HG03520 (cell line): ENCODE results near the gene ELMO1.

Source experiments
- ATAC-seq: cut with Tn5 transposase; IDR thresholded peaks from one replicate; pipeline ENCODE4 v1.9.1; 2021; ENCODE audit warnings: mild to moderate bottlenecking, moderate library complexity; ENCODE audit not compliant: unreplicated experiment

Gene ELMO1

DNA sequence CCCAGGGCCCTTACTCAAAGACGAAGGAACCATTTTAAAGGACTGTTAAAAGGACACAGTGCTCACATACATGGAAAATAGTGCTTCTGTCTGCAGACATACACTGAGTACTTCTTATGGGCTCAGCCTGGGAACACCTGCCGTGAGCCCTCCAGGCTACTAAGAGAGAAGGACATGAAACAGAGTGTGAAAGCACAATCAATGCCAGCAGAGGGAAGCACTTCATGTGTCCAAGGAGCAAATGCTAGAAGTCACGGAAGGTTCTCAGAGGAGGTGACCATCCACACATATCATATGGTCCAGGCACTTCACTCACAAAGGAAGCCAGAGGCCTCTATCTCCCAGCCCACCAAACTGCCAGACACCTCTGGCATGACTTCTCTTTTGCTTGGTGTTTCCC, 15.5 kb downstream of the ELMO1 start:
- no peak for ATAC-seq

DNA sequence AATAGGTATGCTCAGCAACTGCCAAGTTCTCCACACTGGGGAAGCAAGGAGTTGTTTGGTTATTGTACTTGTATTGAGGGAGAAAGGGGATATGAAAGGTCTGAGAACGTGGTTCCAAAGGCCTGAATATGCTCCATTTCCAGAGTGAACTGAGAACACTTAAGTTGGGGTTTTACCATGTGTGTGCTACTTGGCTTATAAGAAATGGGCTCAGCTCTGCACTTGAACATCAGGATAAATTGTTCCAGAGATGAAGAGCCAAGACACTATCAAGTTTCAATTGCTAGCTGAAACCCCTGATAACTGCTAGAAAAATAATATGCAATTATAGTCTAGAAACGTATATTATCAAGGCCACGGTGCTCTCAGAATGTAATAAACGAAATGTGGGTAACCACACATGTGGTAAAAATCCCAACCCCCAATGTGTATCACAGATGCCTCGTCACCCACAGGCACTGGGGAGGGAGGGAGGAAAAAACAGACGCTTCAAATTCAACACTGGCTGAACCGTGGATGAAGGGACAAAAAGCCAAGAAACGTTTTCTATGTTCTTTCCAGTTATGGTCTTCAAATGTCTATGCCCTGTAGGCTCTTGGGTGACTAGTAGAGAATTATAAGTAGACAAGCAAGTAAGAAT, 16.3 kb downstream of the ELMO1 start:
- no peak for ATAC-seq

DNA sequence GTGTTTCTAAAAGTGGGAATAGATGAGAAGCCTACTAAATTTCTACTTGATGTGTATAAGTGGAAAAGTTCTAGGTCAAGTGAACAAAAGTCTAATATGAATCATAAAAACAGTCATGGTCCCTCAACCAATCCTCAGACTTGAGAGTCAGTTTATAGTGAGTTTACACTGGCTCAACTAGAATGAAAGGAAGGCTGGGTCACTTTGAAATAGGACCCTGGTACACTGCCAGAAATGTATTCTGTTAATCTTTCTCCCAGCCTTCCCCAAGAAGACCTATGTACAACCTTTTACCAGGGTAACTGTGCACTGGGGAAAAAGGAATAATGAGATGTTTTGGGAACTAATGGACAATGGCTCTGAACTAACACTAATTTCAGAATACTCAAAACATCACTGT, 17.3 kb downstream of the ELMO1 start:
- no peak for ATAC-seq

DNA sequence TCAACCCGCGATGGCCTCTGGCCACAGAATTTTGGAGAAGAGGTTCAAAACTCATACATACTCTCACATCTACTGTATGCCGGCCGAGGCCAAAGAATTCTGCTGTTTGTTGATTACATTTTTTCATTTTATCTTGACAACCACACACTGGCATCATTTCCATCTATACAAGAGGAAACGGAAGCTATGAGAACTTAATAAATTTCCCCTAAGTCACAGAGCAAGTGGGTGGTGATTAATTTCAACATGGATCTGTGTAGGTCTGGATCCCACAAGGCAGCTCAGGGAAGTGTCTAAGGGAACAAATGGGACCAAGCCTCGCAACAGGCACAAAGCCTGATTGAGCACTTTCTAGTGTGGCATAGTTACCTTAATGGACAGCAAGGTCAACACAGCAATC, 18.0 kb downstream of the ELMO1 start:
- no peak for ATAC-seq

DNA sequence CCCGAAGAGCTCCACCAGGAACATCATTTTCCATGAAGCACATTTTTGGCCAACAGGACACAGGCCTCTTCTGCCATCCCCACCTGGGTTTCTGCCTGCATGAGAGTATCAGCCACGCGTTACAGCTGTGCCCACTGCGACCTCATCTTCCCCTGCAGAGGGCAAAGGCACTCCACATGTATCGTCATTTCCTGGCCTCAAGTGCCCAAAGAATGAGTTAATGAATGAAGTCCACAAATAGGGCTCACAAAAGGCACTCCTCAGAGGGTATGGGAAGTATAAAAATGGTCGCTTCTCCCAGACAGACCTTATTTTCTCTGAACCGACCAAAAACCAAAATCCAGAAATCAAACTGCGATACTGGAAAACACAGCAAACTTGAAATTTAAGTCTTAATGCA, 18.5 kb downstream of the ELMO1 start:
- ATAC-seq, result no peak

DNA sequence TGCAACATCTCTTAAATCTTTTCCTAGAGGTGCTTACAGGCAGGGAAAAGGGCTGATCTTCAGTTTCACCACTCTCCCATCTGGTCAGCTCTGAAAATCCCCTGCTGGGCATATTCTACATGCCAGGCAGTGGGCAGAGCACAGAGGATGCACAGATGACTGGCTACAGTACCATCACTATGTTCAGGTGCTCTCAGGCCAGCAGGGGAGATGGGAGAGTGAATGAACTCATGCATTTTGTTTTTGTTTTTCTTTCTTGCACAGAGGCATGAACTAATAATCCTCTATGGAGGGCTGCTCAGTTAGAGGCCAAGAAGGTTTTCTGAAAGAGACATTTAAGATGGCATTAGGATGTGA, 19.3 kb downstream of the ELMO1 start:
- ATAC-seq, result no peak

DNA sequence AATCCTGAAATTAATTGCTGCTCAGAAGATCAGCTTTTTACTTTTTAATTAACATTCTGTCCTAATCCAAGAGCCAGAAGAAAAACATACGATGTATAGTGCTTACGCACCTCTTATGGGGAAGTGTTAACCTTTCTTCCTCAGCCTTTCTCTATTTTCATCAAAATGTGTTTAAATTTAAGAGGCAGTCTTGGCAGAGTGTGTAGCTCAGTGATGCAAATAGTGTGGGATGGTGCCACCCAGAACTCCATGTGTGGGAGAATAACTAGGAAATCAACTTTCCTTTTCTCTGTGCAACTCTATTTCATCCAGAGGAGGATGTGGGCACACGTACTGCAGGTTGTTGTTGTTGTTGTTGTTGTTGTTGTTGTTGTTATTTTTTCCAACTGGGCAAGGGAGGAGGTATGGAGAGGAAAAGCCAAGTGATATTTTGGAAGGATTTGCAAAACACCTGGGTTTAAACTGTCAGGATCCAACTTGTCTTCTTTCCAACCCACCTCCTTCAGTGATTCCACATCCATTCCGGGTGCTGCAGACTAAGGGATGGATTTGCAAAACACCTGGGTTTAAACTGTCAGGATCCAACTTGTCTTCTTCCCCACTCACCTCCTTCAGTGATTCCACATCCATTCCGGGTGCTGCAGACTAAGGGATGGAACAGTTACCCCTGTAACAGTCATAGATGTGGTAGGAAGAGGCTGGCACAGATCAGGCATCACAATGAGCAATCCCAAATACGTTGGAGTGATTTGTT, 19.8 kb downstream of the ELMO1 start:
- no peak for ATAC-seq

DNA sequence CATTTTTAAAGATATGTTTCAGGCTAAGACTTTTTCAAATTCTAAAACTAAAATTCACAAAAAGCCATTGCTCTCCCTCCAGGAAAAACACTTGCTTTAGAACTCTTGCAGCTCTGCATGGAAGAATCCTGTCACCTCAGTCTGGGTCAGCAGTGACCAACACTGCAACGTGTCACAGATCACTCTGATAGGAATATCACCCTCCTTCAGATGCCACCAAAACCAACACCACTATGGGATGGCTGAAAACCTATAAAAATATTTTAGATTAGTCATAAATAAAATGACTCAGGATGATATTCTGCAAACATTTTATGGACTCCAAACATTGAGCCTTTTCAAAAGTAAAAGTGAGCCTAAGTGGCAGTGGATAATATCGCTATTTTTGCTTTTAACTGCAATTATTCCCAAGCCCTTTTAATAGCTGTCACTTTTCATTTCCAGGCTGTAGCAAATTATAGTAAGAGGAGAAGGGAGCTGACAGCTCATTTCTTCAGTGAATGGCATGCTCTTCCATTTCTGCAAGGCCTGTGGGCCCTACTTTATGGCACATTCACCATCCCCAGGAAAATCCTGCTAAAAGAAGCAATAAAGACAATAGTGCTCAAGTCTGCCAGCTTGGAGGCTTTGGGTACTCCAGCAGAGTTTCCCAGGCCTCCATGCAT, 21.3 kb downstream of the ELMO1 start:
- ATAC-seq, result no peak

DNA sequence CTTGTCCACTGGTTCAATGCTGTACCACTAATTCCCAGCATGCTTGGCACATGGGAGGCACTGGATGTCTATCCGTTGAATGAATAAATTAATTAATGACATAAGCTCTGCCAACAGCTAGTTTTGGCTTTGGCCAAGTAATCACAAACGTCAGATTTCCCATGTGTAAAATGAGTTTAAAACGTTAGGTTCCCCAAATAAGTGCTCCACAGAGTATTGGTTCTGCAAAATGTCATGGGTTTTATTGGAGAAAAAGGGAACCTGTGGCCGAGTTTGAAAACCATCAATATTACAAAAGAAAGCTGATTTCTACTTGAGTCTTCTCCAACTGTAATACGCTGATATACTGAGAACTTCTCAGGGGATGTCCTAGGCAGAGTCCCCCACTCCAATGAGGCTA, 23.2 kb downstream of the ELMO1 start:
- no peak for ATAC-seq

DNA sequence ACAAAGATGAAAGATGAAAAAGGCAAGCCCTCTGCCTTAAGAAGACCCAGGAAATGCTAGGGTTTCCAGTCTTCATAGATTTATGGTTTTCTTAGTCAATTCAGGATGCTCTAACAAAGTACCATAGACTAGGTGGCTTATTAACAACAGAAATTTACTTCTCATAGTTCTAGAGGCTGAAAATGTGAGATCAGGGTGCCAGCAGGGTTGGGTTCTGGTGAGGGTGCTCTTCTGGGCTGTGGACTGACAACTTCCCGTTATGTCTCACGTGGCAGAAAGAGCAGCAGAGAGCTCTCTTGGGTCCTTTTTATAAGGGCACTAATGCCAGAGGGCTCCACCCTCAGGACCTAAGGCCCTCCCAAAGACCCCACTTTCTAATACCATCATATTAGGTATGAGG, 23.7 kb downstream of the ELMO1 start:
- no peak for ATAC-seq

DNA sequence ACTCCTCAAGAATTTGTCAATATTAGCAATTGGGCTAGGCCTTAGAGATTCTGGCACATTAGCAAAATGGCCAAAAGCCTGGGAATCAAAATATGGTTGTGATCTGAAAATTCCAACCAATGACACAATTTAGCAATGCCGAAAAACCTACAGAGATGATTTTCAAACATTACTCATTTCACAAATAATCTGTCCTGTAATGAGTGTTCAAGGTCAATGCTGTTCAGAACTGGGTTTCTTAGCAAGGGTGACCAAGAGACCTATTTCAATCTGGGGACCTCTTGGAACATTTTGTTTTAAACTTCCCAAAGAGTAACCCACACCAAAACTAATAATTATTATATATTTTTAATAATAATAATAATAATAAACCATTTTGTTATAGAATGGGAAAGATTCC, 24.1 kb downstream of the ELMO1 start:
- no peak for ATAC-seq

DNA sequence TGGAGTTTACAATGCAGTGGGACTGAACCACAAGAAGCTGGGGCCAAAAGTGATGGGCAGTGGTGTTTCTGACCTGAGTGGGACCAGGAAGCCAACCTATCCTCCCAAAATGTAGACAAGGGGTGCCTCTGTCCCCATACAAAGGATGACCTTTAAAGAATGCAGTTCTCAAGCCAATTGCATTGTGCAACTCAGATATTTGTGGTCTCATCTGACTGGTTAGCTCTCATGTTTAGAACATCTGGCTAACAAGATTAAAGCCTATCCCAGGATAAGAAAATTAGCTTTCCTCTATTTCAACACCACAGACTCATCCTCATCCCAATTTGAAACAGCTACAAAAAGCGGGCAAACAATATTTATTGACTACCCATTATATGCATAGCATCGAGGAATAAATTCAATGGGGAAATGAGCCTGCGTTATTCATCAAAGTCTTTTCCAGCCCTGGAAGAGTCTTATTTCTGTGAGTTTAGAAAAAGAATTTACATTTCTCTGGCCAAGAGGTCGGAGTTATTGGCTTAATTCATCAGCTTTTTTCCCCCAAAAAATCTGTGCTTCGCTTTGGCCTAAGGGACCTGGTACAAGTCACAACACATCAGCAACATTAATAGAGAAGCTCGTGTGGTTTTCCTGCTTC, 26.7 kb downstream of the ELMO1 start:
- ATAC-seq, result no peak

DNA sequence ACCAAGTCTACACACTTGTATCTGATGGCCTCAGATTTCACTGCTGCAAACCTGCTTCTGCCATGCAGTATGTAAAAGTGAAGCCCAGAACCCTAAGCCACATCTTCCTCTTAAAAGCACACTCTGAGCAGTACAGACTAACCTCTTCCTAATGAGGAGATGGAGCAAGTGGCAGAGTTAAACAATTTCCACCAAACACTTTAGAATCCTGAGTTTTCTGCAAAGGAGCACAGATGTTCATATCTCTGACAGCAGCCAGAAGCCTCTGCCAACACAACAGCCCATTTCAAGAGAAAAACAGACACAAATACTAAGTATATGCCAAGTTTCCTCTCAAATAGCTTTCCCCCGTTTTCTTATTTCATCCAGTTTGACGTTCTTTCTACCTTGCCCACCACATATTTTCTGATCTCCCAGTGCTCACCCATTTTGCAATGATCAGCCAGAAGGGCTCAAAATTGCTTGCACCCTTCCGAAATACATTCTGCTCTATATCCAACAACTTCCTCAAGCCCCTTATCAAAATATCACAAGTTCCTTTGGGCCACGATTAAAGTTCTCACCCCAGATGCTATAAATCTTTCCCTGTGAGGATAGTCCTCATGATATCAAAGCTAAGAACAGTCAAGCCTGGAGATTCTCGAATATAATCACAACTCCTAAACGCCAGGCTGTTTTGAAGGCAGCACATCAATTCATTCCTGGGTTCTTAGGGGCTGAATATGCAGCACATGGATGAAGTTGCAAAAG, 27.5 kb downstream of the ELMO1 start:
- no peak for ATAC-seq

DNA sequence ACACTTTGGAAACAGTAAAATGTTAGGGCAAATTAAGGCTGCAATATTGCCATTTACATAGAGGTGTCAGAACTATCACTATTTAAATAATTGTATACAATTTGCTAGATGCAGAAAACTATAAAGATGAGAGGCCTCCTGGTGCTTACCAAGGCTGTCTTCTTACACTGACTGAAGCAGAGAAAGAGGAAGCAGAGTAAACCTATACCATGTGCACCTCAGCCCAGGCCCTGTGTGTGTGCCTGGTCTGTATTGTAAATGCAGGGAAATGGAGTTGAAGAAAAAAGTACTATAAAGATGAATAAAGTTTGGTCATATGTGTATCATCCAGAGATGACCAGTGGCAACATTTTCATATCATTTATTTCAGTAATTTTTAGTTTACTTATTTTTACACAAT, 29.2 kb downstream of the ELMO1 start:
- ATAC-seq, result no peak

DNA sequence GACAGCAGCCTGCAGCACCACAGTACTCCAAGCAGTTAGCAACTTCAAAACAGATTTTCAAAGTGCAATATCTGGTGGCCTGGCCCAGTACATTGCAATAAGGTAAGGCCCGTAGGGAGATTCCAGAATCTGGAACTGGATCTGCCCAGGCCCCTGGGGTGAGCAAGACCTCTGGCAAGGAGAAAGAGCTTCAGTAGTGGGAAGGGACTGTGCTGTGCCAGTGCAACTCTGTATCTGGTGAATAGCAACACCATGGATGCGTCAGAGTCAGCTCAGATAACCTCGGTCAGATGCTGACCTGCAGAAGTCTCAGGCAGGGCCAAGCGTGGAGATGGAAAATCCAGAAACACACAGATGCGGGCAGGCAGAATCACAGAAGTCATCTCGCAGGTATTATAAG, 30.3 kb downstream of the ELMO1 start:
- ATAC-seq, result no peak

DNA sequence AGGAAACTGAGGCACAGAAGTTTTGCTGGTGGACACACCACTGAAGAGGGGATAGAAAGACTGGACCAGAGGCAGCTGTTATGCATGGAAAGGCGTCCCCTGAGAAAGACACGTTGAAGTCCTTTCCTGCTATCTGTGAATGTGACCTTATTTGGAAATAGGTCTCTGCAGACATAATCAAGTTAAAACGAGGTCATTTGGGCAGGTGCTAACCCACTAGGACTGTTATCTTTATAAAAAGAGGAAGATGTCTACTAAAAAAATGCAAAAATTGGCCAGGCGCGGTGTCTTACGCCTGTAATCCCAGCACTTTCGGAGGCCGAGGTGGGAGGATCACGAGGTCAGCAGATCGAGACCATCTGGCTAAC, 31.6 kb downstream of the ELMO1 start:
- ATAC-seq, result no peak

DNA sequence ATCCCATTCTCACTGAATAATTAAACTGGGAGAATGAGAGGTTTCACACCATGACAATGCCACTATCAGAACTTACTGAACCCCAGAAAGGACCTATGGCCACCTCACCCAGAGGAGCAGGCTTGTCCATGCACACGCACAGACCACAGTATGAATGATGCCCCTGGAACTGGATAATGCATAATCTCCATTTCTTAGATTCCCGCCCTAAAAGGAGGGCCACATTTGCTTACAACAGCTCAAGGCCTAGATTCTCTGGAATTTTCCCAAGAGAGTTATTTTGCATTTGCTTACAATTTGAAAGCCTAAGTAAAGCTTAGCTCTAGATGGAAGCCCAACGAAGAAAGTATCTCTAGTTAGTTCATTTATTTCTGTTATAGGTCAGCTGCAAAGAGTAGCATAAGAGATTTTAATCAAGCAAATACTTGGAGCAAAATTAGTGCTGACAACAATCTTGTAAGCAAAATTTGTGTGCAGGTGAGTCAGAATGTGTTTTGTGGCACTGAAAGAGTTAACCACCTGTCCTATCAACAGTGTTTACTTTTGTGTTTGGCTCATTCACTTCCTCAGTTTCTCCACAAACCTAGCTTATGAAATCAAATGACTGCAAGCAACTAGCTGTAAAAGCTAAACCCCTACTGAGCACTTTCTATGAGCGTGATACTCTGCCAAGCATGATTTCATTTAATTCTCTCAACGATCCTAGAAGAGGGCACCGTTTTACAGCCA, 32.1 kb downstream of the ELMO1 start:
- no peak for ATAC-seq

DNA sequence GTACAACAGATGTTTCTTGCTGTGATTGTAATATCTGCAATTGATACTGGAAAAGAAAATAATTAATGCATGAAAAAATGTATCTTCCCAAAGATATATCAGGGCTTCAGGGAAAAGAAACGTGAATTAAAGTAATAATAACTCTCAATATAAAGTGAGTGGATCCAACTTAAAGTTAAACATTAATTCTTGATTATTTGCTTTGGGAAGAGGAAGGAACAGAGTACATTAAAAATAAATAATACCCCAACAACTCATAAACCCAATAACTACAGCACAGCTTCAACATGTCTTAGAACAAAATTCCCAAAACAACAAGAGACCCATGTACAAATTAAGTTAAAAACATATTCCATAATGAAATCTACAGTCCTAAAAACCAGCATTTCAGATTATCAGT, 33.0 kb downstream of the ELMO1 start:
- ATAC-seq, result no peak

DNA sequence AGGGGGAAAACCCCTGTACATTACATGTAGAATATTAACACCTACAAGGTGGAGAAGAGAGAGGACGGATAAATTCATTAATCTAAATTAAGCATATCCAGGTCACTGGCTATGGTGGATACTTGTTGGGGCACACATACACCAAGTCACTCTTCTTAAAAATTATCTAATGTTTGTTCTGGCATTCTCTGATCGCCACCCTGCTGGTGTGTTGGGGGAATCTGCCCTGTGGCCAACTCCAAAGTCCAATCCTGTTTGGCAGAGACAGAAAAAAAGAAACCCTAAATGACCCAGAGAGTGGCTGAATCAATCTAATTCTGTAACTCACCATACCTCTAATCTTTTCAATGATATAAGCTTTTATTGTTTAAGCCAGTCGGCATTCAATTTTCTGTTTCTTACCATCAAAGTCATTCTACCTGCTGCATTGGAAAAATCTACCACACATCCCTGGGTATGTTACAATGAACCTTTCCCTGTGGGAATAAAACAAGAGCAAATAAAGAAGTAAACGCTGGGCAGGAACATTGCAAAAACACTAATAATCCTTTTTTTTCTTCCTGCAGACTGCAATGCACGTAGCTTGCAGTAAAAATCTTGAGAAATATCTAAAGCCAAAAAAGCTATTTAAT, 34.2 kb downstream of the ELMO1 start:
- ATAC-seq, result no peak

DNA sequence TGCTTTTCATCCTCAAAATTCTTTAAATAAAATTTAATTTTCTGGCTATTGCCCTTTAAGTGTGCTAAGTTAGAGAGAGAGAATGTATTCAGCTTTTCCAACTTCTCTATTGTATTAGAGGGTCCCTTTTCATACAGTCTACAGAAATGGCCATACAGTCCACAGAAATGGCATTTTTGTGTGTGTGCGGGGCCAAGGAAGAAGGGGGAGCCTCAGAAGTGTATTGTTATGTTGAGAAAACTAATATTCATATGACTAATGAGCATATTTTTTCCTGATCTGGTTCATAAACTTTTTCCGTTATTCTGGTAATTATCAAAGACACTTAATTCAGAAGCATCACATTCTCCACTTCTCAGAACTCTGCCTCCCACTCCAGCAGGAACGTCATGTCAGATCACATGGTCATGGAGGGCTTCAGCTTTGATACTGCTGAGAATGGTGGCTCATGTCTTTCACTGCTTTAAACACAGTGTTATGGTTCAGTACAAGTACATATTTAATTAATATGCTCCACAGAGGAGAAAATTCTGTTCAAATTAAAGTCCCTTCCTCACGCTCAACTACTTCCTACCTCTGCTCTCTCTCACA, 37.1 kb downstream of the ELMO1 start:
- ATAC-seq, result no peak
